HepG2 (cell line): ENCODE results near the gene VARS2. TPM values are rescaled to one million over a fixed set of nuclear protein-coding genes. Genes with fewer than 3 reads are reported as not detected.

Source experiments
- ATAC-seq: fragments of 200-7000 bp; cut with Tn5 transposase; 3 replicates; pipeline ENCODE4 v1.9.1; 2020; ENCODE audit warnings: mild to moderate bottlenecking, moderate library complexity
- BruUV-seq: library from RNA; stranded (reverse); fragments of 400-500 nt; replicated peaks from 2 replicates; lab custom pipeline; 2021; lab: Mats Ljungman, UMichigan
- CTCF ChIA-PET: fragments of 300-600 bp; formaldehyde crosslinking; extraction: SDS; loops from one replicate; lab custom pipeline; 2021; ENCODE audit warnings: low total read pairs, inconsistent platforms, low intra/inter-chr PET ratio; lab: Yijun Ruan, JAX
- POLR2A ChIA-PET: fragments of 350-600 bp; sonication (Branson Sonifier 250); formaldehyde crosslinking; loops from one replicate; lab custom pipeline; 2020; ENCODE audit warnings: antibody characterized with exemption, inconsistent platforms; lab: Yijun Ruan, JAX
- DNase-seq: peaks from one replicate; pipeline ENCODE4 v3.0.0-alpha.2; 2015; ENCODE audit warnings: low spot score
- FAIRE-seq: peaks from 3 replicates; lab custom pipeline; 2011; peaks lifted over from hg19 to GRCh38; lab: Jason Lieb, UNC
- H2AFZ ChIP-seq: one replicate; pipeline ENCODE4 v1.6.1; 2011; ENCODE audit warnings: low read length, inconsistent platforms
- H3K27ac ChIP-seq: fragments of 300-600 bp; 3 replicates; pipeline ENCODE4 v1.8.0; 2011; ENCODE audit warnings: mixed run types, mild to moderate bottlenecking, mixed read lengths, low read length, inconsistent platforms; ENCODE audit not compliant: insufficient read depth; ENCODE audit errors: extremely low read length
- H3K27me3 ChIP-seq, 2 experiments: fragments of 200-600 bp in 1 of 2; 2 replicates in 1 of 2; 3 replicates in 1 of 2; pipeline versions ENCODE4 v1.6.0 to v1.8.0; 2011; ENCODE audit warnings: low read length in 2 of 2, mild to moderate bottlenecking in 2 of 2, moderate library complexity in 2 of 2, inconsistent platforms in 1 of 2; ENCODE audit not compliant: insufficient read depth in 2 of 2, control insufficient read depth in 1 of 2
- H3K36me3 ChIP-seq, 2 experiments: fragments of 200-600 bp in 1 of 2; replicated peaks in 1 of 2; 2 replicates in 1 of 2; 3 replicates in 1 of 2; pipeline versions ENCODE4 v1.5.1 to v1.8.0; 2011; ENCODE audit warnings: low read length in 2 of 2, inconsistent platforms in 1 of 2; ENCODE audit not compliant: insufficient read depth in 2 of 2, control insufficient read depth in 1 of 2
- H3K4me1 ChIP-seq: 2 replicates; pipeline ENCODE4 v1.5.1; 2012; ENCODE audit warnings: low read length, inconsistent platforms; ENCODE audit not compliant: insufficient read depth
- H3K4me2 ChIP-seq: 2 replicates; pipeline ENCODE4 v1.6.0; 2011; ENCODE audit warnings: low read depth, low read length, inconsistent platforms
- H3K4me3 ChIP-seq, 3 experiments: fragments of 200-600 bp in 1 of 3; sonication (generic), shearing (Covaris generic) in 1 of 3; replicated peaks in 1 of 3; 2 replicates each; pipeline ENCODE4 v1.5.1; 2011 to 2016; ENCODE audit warnings: low read length in 3 of 3, inconsistent platforms in 2 of 3, low read depth in 2 of 3, mild to moderate bottlenecking in 2 of 3, control low read depth in 1 of 3, mixed read lengths in 1 of 3; ENCODE audit not compliant: insufficient read depth in 1 of 3
- H3K79me2 ChIP-seq: one replicate; pipeline ENCODE4 v1.6.1; 2011; ENCODE audit warnings: low read length, inconsistent platforms; ENCODE audit not compliant: insufficient read depth
- H3K9ac ChIP-seq: 2 replicates; pipeline ENCODE4 v1.6.0; 2011; ENCODE audit warnings: mild to moderate bottlenecking, low read depth, low read length, inconsistent platforms; ENCODE audit not compliant: insufficient read depth
- H3K9me3 ChIP-seq: 2 replicates; pipeline ENCODE4 v1.5.1; 2012; ENCODE audit warnings: mild to moderate bottlenecking, low read length
- H4K20me1 ChIP-seq: 2 replicates; pipeline ENCODE4 v1.6.0; 2011; ENCODE audit warnings: inconsistent platforms, mild to moderate bottlenecking, low read length, moderate library complexity; ENCODE audit not compliant: insufficient read depth
- BRF2 ChIP-seq: sonication (generic); formaldehyde crosslinking; IDR thresholded peaks from 2 replicates; pipeline ENCODE4 v1.8.1; 2022; ENCODE audit warnings: mild to moderate bottlenecking, missing genetic modification reagents
- CC2D1A ChIP-seq: sonication (generic); formaldehyde crosslinking; IDR thresholded peaks from 2 replicates; pipeline ENCODE4 v1.8.1; 2023; ENCODE audit warnings: mild to moderate bottlenecking, missing genetic modification reagents
- HIVEP1 ChIP-seq: sonication (generic); formaldehyde crosslinking; IDR thresholded peaks from 2 replicates; pipeline ENCODE4 v1.4.0; 2020; ENCODE audit warnings: mild to moderate bottlenecking, missing genetic modification reagents
- HMG20B ChIP-seq: conservative IDR thresholded peaks from 2 replicates; pipeline ENCODE4 v1.6.1; 2016; ENCODE audit warnings: missing genetic modification reagents, missing compliant biosample characterization
- KLF6 ChIP-seq: IDR thresholded peaks from 2 replicates; pipeline ENCODE4 v1.8.0; 2016; ENCODE audit warnings: missing biosample characterization, missing genetic modification reagents
- MTF1 ChIP-seq: sonication (generic); formaldehyde crosslinking; IDR thresholded peaks from 2 replicates; pipeline ENCODE4 v1.5.0; 2020; ENCODE audit warnings: missing genetic modification reagents
- NFKB2 ChIP-seq: sonication (generic); formaldehyde crosslinking; IDR thresholded peaks from 2 replicates; pipeline ENCODE4 v1.4.0; 2020; ENCODE audit warnings: missing genetic modification reagents, borderline replicate concordance
- SMAD9 ChIP-seq: sonication (generic); formaldehyde crosslinking; IDR thresholded peaks from 2 replicates; pipeline ENCODE4 v1.5.1; 2020; ENCODE audit warnings: mild to moderate bottlenecking, missing genetic modification reagents
- ZFP1 ChIP-seq: IDR thresholded peaks from 2 replicates; pipeline ENCODE4 v1.6.1; 2016
- ZNF329 ChIP-seq: sonication (generic); formaldehyde crosslinking; IDR thresholded peaks from 2 replicates; pipeline ENCODE4 v1.9.0; 2021; ENCODE audit warnings: low read depth, mild to moderate bottlenecking, missing genetic modification reagents
- ZNF383 ChIP-seq: sonication (generic); formaldehyde crosslinking; IDR thresholded peaks from 2 replicates; pipeline ENCODE4 v1.4.0; 2020; ENCODE audit warnings: missing genetic modification reagents, mild to moderate bottlenecking, borderline replicate concordance
- ZNF850 ChIP-seq: sonication (generic); formaldehyde crosslinking; conservative IDR thresholded peaks from 2 replicates; pipeline ENCODE4 v1.9.0; 2021; ENCODE audit warnings: mild to moderate bottlenecking, missing genetic modification reagents
- in situ Hi-C: cut with HindIII; loops from 2 replicates; pipeline ENCODE4 v1.10.0; 2017; ENCODE audit warnings: low pct_unique_long_range_greater_than_20kb; ENCODE audit not compliant: extremely low pct_ligation_motif_present
- intact Hi-C: fragments of 100-400 bp; cut with micrococcal nuclease; formaldehyde crosslinking; loops from one replicate; pipeline ENCODE4 v1.10.0; 2022; ENCODE audit not compliant: unreplicated experiment
- polyA plus RNA-seq, 8 experiments: library from polyadenylated mRNA; depleted of rRNA in 3 of 8; stranded (reverse) in 7 of 8; unstranded in 1 of 8; fragments of >200 nt; fragmentation: Illumina TruSeq in 4 of 8; extraction: Trizol in 4 of 8; gene quantifications; 2 replicates each; pipeline versions ENCODE4 v1.2.1 to v1.2.3, GENCODE V29; 2011 to 2016; ENCODE audit warnings: low read depth in 4 of 8, missing spikeins in 1 of 8, mixed read lengths in 1 of 8; ENCODE audit not compliant: insufficient read depth in 1 of 8
- total RNA-seq, 5 experiments: library from RNA; depleted of rRNA; stranded (reverse); fragments of >200 nt; fragmentation: Illumina TruSeq; extraction: Trizol; gene quantifications; 2 replicates each; pipeline ENCODE4 v1.2.3, GENCODE V29; 2016; ENCODE audit warnings: low read depth in 1 of 5

Gene VARS2
- total and polyA plus RNA-seq, 2 of the 13 experiments (the other 11 are each of a cell fraction or from before 2014, with no cell fraction given) = 61.8 to 71.8 TPM

- Histone ChIP-seq H3K9ac (peak overlapping the region; percentile 52; the same call in 1 of the 2 replicates), H3K36me3 (peaks cover 14 to 31% of the 10 kb centered on the region in 2 experiments), H4K20me1 (peaks cover 4% of the 10 kb centered on the region; the same call in 1 of the 2 replicates), H3K27me3 (peaks cover 0 to 7% of the 10 kb centered on the region in 2 experiments; a peak in 2 of 5 replicates), H3K79me2 (peaks cover 19% of the 10 kb centered on the region), H3K4me2 (peak overlapping the region; percentile 90), H3K9me3 (no peaks in the 10 kb centered on the region), H2AFZ (no peak overlapping the region), H3K4me1 (peaks cover 42% of the 10 kb centered on the region), H3K27ac (no peak overlapping the region), H3K4me3 (0 out of 6 replicates have a peak overlapping the region, but pooled peaks of 1 of the 3 experiments have one; percentile 91)
- CTCF ChIA-PET = no interaction called here
- TF ChIP-seq MTF1 (CRISPR knock-in tag) = no peak
- TF ChIP-seq SMAD9 (CRISPR knock-in tag) = no peak
- no peak for TF ChIP-seq ZNF850 (CRISPR knock-in tag)
- TF ChIP-seq NFKB2 (CRISPR knock-in tag) = no peak
- TF ChIP-seq HIVEP1 (CRISPR knock-in tag) = no peak
- TF ChIP-seq ZFP1 (CRISPR knock-in tag) = no peak
- no peak for TF ChIP-seq CC2D1A (CRISPR knock-in tag)
- TF ChIP-seq KLF6 (CRISPR knock-in tag) = no peak
- no peak for TF ChIP-seq ZNF383 (CRISPR knock-in tag)
- TF ChIP-seq ZNF329 (CRISPR knock-in tag) = no peak
- no peak for TF ChIP-seq BRF2 (CRISPR knock-in tag)
- no peak for TF ChIP-seq HMG20B (CRISPR knock-in tag)
- DNase-seq (no peak), FAIRE-seq (no peak), ATAC-seq (no peak)
- POLR2A ChIA-PET = interaction anchor here (3.7 to 5.9 kb wide), 2 partner anchors 19 to 27 kb away, joined by 24 to 45 read pairs; partner anchors contain the start of genes GTF2H4 and VARS2
- in situ Hi-C loops (no loop called here), intact Hi-C loops (no loop called here)
- no TSS peak for BruUV-seq
These were observed 27.2 kb upstream of the VARS2 start for GRCh38 chr6:30886897-30887255.
